Osteoblast (primary cell): ENCODE results near the gene CBX3. TPM values are rescaled to one million over a fixed set of nuclear protein-coding genes. Genes with fewer than 3 reads are reported as not detected.
A peak's percentile ranks its signal among the peaks of the same experiment; 100 is the strongest.
"Not testable (repeated sequence)": the region's sequence is repeated elsewhere in the genome, so short reads cannot be mapped to it uniquely, and the experiment has no call there.

Source experiments
- DNase-seq: peaks from one replicate; pipeline ENCODE4 v3.0.0; 2011; ENCODE audit warnings: low spot score, mixed read lengths; ENCODE audit not compliant: insufficient read length; ENCODE audit errors: missing footprints
- H2AFZ ChIP-seq: 2 replicates; pipeline ENCODE4 v1.6.0; 2011; ENCODE audit warnings: mild to moderate bottlenecking, low read length
- H3K27ac ChIP-seq: 2 replicates; pipeline ENCODE4 v1.5.1; 2011; ENCODE audit warnings: mild to moderate bottlenecking, low read depth, low read length, moderate library complexity
- H3K27me3 ChIP-seq: 2 replicates; pipeline ENCODE4 v1.6.0; 2012; ENCODE audit warnings: mild to moderate bottlenecking, control low read depth, inconsistent platforms, low read length, moderate library complexity; ENCODE audit not compliant: insufficient read depth
- H3K36me3 ChIP-seq: 2 replicates; pipeline ENCODE4 v1.5.1; 2011; ENCODE audit warnings: mild to moderate bottlenecking, low read length, control low read depth, moderate library complexity; ENCODE audit not compliant: insufficient read depth
- H3K4me1 ChIP-seq: 2 replicates; pipeline ENCODE4 v1.5.1; 2011; ENCODE audit warnings: mild to moderate bottlenecking, low read length, control low read depth, moderate library complexity; ENCODE audit not compliant: insufficient read depth
- H3K4me2 ChIP-seq: 2 replicates; pipeline ENCODE4 v1.6.0; 2011; ENCODE audit warnings: mild to moderate bottlenecking, low read length; ENCODE audit not compliant: insufficient read depth
- H3K4me3 ChIP-seq: fragments of 200-600 bp; sonication (generic); 3 replicates; pipeline ENCODE4 v1.5.1; 2012; ENCODE audit warnings: mild to moderate bottlenecking, low read length, inconsistent platforms; ENCODE audit not compliant: insufficient read depth
- H3K79me2 ChIP-seq: 2 replicates; pipeline ENCODE4 v1.6.0; 2012; ENCODE audit warnings: mild to moderate bottlenecking, low read length, control low read depth, inconsistent platforms; ENCODE audit not compliant: insufficient read depth
- H3K9me3 ChIP-seq: 2 replicates; pipeline ENCODE4 v1.5.1; 2011; ENCODE audit warnings: low read depth, low read length, control low read depth
- H4K20me1 ChIP-seq: 2 replicates; pipeline ENCODE4 v1.6.0; 2012; ENCODE audit warnings: mild to moderate bottlenecking, low read length, control low read depth; ENCODE audit not compliant: insufficient read depth
- CTCF ChIP-seq: IDR thresholded peaks from 2 replicates; pipeline ENCODE4 v1.5.1; 2011; ENCODE audit warnings: mild to moderate bottlenecking, low read depth, low read length, moderate library complexity; ENCODE audit errors: extremely low read depth
- total RNA-seq: library from RNA; depleted of rRNA; stranded (reverse); fragments of >200 nt; gene quantifications from 2 replicates; pipeline ENCODE4 v1.2.3, GENCODE V29; 2012

CBX3 gene
- total RNA-seq, 1 donor = 142 TPM

GRCh38 chr7:26177269-26177668 is 24.3 kb upstream of the CBX3 start:
- not testable (repeated sequence) for H4K20me1 ChIP-seq, H3K4me3 ChIP-seq, H2AFZ ChIP-seq, H3K4me1 ChIP-seq, H3K79me2 ChIP-seq, H3K9me3 ChIP-seq, H3K4me2 ChIP-seq, H3K27me3 ChIP-seq, DNase-seq, H3K27ac ChIP-seq, H3K36me3 ChIP-seq

GRCh38 chr7:26178272-26178960 is 23.1 kb upstream of the CBX3 start:
- Histone ChIP-seq H3K4me3 (no peak overlapping the region), H3K4me2 (no peak overlapping the region), H3K9me3 (no peaks in the 10 kb centered on the region)

DNA sequence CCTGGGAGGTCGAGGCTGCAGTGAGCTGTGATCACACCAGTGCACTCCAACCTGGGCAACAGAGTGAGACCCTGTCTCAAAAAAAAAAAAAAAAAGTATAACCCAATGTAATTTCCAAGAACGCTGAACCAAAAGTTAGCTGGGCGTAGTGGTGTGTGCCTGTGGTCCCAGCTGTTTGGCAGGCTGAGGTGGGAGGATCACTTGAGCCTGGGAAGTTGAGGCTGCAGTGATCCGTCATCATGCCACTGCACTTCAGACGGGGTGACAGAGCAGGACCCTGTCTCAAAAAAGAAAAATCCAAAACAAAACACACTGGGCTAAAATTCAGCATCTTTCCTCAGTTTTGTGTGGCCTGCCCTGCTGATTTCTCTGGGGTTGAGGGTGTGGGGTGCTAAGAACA is 22.1 kb upstream of the CBX3 start:
- DNase-seq = no peak
- Histone ChIP-seq H3K79me2 (no peaks in the 10 kb centered on the region), H3K27me3 (no peaks in the 10 kb centered on the region), H3K27ac (no peak overlapping the region), H3K9me3 (no peaks in the 10 kb centered on the region), H3K4me3 (no peak overlapping the region), H3K4me2 (no peak overlapping the region), H2AFZ (no peak overlapping the region), H3K4me1 (no peaks in the 10 kb centered on the region), H3K36me3 (no peaks in the 10 kb centered on the region), H4K20me1 (peaks cover 5% of the 10 kb centered on the region)
- no peak for TF ChIP-seq CTCF

More at GRCh38 chr7:26178272-26178960, 23.1 kb upstream of the CBX3 start:
- H2AFZ ChIP-seq = no peak overlapping the region
- no peaks in the 10 kb centered on the region for H3K4me1 ChIP-seq
- TF ChIP-seq CTCF = no peak
- peaks cover 3% of the 10 kb centered on the region for H4K20me1 ChIP-seq
- H3K79me2 ChIP-seq = no peaks in the 10 kb centered on the region
- peak; percentile 74 for DNase-seq
- H3K36me3 ChIP-seq = no peaks in the 10 kb centered on the region
- peaks cover 4% of the 10 kb centered on the region for H3K27me3 ChIP-seq
- no peak overlapping the region for H3K27ac ChIP-seq

- Histone ChIP-seq H3K4me3 (no peak overlapping the region), H3K36me3 (no peaks in the 10 kb centered on the region), H3K9me3 (no peaks in the 10 kb centered on the region), H3K4me1 (no peaks in the 10 kb centered on the region), H3K27ac (no peak overlapping the region), H3K79me2 (no peaks in the 10 kb centered on the region), H3K27me3 (no peaks in the 10 kb centered on the region), H3K4me2 (no peak overlapping the region), H2AFZ (no peak overlapping the region), H4K20me1 (peaks cover 10% of the 10 kb centered on the region)
- TF ChIP-seq CTCF = no peak
- DNase-seq = no peak
Measured at GRCh38 chr7:26179826-26180497, 21.6 kb upstream of the CBX3 start.
